ENCODE results near the gene ALOX12. TPM values are rescaled to one million over a fixed set of nuclear protein-coding genes. Genes with fewer than 3 reads are reported as not detected.

Gene ALOX12
- polyA plus RNA-seq, 1 donor (not counting 4 experiments of a cell fraction or from before 2014, with no cell fraction given), result 0.35 TPM

GRCh38 chr17:7018331-7018964 lies 22.6 kb downstream of the ALOX12 start:
- Histone ChIP-seq H3K9ac (ENCODE audit: control insufficient read depth, extremely low read depth, insufficient read depth, low read length) (no peak overlapping the region), H3K9me3 (ENCODE audit: control insufficient read depth, low read depth, low read length) (no peaks in the 10 kb centered on the region), H4K20me1 (ENCODE audit: control insufficient read depth, extremely low read depth, insufficient read depth, low read length) (no peaks in the 10 kb centered on the region), H3K79me2 (ENCODE audit: control insufficient read depth, insufficient read depth, low read length) (peaks cover 7% of the 10 kb centered on the region), H3K27me3 (ENCODE audit: control insufficient read depth, extremely low read depth, insufficient read depth, low read length) (peaks cover 11% of the 10 kb centered on the region), H3K4me3 (ENCODE audit: control insufficient read depth in 2 of 3, extremely low read depth in 1 of 3, insufficient read depth in 2 of 3, low read depth in 1 of 3, low read length in 3 of 3) (no peak overlapping the region), H3K36me3 (ENCODE audit: control insufficient read depth in 2 of 2, extremely low read depth in 1 of 2, insufficient read depth in 2 of 2, low read length in 2 of 2) (peaks cover 5 to 6% of the 10 kb centered on the region in 2 experiments), H3K9me1 (ENCODE audit: control insufficient read depth, extremely low read depth, insufficient read depth, low read length) (peaks cover 2% of the 10 kb centered on the region), H2AFZ (ENCODE audit: control insufficient read depth, low read length) (no peak overlapping the region), H3K4me1 (ENCODE audit: control insufficient read depth, extremely low read depth, insufficient read depth, low read length) (peaks cover 17% of the 10 kb centered on the region), H3K27ac (ENCODE audit: control insufficient read depth, insufficient read depth, low read length) (no peak overlapping the region), H3K4me2 (ENCODE audit: control insufficient read depth, extremely low read depth, insufficient read depth, low read depth, low read length) (no peak overlapping the region)
- DNase-seq (ENCODE audit: low read depth, low spot score) (no peak), FAIRE-seq (no peak)
- no peak for TF ChIP-seq CTCF (optimal IDR thresholded peaks at IDR 0.05 in 1 of 3, IDR thresholded peaks at IDR 0.05 in 1 of 3, conservative IDR thresholded peaks at IDR 0.05 in 1 of 3; ENCODE audit: extremely low read depth in 1 of 3, insufficient read depth in 2 of 3, low read length in 3 of 3)
- TF ChIP-seq EZH2 (IDR thresholded peaks at IDR 0.05; ENCODE audit: low read length), result no peak
- dilution Hi-C loops (cut with MboI; ENCODE audit: extremely low pct_ligation_motif_present, low sequenced_read_pairs), result no loop called here

- peaks cover 10% of the 10 kb centered on the region for H3K4me1 ChIP-seq (ENCODE audit: control insufficient read depth, extremely low read depth, insufficient read depth, low read length)
- FAIRE-seq (no peak), DNase-seq (ENCODE audit: low read depth, low spot score) (no peak)
- dilution Hi-C loops (cut with MboI; ENCODE audit: extremely low pct_ligation_motif_present, low sequenced_read_pairs), result no loop called here
- H3K9ac ChIP-seq (ENCODE audit: control insufficient read depth, extremely low read depth, insufficient read depth, low read length), result peak overlapping the region; percentile 66
- TF ChIP-seq CTCF (optimal IDR thresholded peaks at IDR 0.05 in 1 of 3, IDR thresholded peaks at IDR 0.05 in 1 of 3, conservative IDR thresholded peaks at IDR 0.05 in 1 of 3; ENCODE audit: extremely low read depth in 1 of 3, insufficient read depth in 2 of 3, low read length in 3 of 3) (no peak), EZH2 (IDR thresholded peaks at IDR 0.05; ENCODE audit: low read length) (no peak)
- peak overlapping the region; percentile 82 for H3K4me2 ChIP-seq (ENCODE audit: control insufficient read depth, extremely low read depth, insufficient read depth, low read depth, low read length)
- peaks cover 2% of the 10 kb centered on the region for H3K9me1 ChIP-seq (ENCODE audit: control insufficient read depth, extremely low read depth, insufficient read depth, low read length)
- peaks cover 4 to 5% of the 10 kb centered on the region in 2 experiments for H3K36me3 ChIP-seq (ENCODE audit: control insufficient read depth in 2 of 2, extremely low read depth in 1 of 2, insufficient read depth in 2 of 2, low read length in 2 of 2)
- H3K9me3 ChIP-seq (ENCODE audit: control insufficient read depth, low read depth, low read length), result no peaks in the 10 kb centered on the region
- H3K27ac ChIP-seq (ENCODE audit: control insufficient read depth, insufficient read depth, low read length), result peak overlapping the region; percentile 31
- no peaks in the 10 kb centered on the region for H4K20me1 ChIP-seq (ENCODE audit: control insufficient read depth, extremely low read depth, insufficient read depth, low read length)
- H3K79me2 ChIP-seq (ENCODE audit: control insufficient read depth, insufficient read depth, low read length), result no peaks in the 10 kb centered on the region
- H2AFZ ChIP-seq (ENCODE audit: control insufficient read depth, low read length), result peak overlapping the region; percentile 84
- peak overlapping the region in 1 of 3 experiments; percentile 37 for H3K4me3 ChIP-seq (ENCODE audit: control insufficient read depth in 2 of 3, extremely low read depth in 1 of 3, insufficient read depth in 2 of 3, low read depth in 1 of 3, low read length in 3 of 3)
- peaks cover 12% of the 10 kb centered on the region for H3K27me3 ChIP-seq (ENCODE audit: control insufficient read depth, extremely low read depth, insufficient read depth, low read length)
Measured at GRCh38 chr17:7019367-7019766, 23.5 kb downstream of the ALOX12 start.

All from keratinocyte (primary cell).